Stimulated activated CD4-positive, alpha-beta T cell treated with anti-CD3 and anti-CD28 coated beads, Interleukin-15, amount 100 ng/mL, for 24 hours (primary cell): Measurements from ENCODE around the gene DHRS7C.

Source experiments
- DNase-seq: peaks from one replicate; pipeline ENCODE4 v3.0.0-alpha.2; 2020

DHRS7C gene

GRCh38 chr17:9790889-9791876 lies at the start of gene DHRS7C:
TSS of gene DHRS7C (minus strand) at chr17:9791592. CDS start at chr17:9791284, 308 bp downstream.
- no peak for DNase-seq

DNA sequence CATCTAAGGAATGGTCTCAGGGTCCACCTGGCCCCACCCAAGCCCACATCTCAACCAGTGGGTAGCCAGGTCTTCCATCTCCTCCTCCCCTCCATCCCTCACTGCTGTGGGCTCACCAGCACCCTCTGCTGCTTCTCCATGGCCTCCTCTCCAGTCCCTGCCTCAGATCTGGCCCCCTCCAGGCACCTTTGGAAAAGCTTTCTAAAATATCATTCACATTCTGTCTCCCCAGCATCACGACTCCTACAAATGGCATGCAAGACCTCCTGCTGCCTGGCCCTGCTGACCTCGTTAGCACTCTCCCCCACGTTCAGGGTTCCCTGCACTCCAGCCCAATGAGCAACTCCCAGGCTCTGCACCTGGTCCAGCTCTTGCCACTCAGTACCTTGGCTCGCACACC lies 48.0 kb upstream of the DHRS7C start:
- no peak for DNase-seq

DNA sequence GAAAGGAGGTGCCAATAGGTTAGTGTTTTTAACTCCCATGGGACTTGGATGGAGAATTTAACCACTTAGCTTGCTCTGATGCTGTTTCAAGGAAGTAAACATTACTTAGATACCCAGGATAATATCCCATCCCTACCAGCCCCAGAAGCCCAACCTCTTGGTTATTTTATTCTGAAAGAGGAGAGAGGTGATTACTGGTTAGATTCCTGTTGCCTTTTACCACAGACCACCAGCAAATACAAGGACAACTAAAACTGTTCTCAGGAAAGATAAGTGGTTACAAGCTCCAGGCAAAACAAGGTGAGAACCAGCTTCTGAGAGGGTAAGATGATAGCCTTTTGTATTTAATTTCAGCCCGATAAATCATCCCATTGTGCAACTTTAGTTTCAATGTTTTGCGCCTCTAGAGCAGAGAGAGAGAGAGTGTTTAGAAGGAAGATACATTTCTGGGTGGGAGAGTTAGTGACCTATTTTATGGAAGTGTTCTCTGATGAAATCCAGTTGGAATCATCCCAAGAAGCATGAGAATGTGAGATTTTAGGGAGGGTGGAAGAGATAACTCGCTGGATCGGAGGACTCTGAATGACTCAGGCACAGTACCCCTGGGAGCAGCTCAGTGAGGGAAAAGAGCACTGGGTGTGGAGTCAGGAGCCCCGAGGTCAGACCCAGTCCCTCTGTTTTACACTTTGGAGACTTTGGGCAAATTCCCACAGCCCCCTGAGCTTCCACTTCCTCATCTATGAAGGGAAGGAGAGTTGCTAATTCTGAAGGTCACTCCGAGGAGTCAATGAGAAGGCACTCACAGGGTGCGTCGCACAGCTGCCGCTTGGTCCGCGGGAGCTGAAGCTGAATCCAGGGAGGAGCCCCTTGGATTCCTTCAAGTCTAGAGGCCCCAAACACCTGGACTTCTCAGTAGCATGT lies 46.4 kb upstream of the DHRS7C start:
- no peak for DNase-seq

DNA sequence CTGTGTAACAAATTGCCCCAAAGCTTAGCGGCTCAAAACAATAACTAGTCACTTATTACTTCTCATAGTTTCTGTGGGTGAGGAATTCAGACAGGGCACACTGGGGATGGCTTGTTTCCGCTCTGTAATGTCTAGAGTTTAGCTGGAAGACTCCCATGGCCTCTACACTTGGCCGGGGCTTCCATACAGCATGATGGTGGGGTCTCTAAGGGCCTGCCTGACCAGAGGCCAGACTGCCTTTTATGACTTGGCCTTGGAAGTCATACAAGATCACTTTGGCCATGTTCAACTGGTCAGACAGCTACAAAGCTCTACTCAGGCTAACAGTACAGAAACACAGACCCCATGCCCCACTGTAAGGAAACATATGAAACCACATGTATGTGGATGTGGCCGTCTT lies 42.5 kb upstream of the DHRS7C start:
- no peak for DNase-seq

DNA sequence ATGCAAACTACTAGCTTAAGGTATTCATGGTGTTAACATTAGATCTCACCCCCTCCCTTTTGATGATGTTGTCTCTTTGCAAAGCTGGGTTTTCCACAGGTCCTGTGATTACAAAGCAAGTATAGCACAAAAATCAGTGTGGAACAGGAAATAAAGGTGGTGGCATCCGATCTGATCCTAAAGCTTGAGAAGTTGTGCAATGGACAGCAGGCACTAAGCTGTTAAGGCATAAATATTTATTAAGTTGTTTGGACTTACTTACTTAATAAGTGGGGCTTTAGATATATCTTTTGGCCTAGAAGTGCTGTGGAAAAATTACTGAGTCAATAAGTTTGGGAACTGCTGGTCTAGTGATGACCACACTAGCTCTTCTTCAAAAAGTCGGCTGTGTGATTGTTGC lies 39.3 kb upstream of the DHRS7C start:
- no peak for DNase-seq

GRCh38 chr17:9829343-9829742 lies 38.0 kb upstream of the DHRS7C start:
- no peak for DNase-seq

- no peak for DNase-seq
Observed at GRCh38 chr17:9828296-9829295, 37.2 kb upstream of the DHRS7C start.

DNA sequence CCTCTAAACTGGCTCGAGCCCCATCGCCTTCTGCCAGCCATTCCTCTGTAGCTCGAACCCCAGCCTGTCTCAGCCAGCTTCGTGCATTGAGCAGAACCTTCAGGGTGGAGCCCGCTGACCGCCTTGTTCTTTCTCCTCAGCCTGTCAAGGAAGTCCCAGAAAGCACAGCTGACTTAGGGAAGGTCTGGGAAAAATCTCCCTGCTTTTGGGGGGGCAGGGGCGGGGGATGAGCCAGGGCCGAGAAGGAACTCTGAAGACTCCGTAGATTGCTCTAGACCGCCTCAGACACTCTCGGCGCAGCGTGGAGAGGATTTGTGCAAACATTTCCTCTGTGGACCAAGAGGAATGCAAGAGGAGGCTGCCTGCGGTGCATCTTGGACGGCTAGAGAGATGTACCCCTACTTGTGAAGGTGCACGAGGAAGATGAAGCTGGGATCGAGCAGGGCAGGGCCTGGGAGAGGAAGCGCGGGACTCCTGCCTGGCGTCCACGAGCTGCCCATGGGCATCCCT lies 34.3 kb upstream of the DHRS7C start, which contains the start of gene GLP2R:
Gene GLP2R, plus strand, starts transcription at position 284 of the 510 bp plus-strand sequence. Its CDS starts 140 bp downstream, at position 424.
- DNase-seq = no peak

DNA sequence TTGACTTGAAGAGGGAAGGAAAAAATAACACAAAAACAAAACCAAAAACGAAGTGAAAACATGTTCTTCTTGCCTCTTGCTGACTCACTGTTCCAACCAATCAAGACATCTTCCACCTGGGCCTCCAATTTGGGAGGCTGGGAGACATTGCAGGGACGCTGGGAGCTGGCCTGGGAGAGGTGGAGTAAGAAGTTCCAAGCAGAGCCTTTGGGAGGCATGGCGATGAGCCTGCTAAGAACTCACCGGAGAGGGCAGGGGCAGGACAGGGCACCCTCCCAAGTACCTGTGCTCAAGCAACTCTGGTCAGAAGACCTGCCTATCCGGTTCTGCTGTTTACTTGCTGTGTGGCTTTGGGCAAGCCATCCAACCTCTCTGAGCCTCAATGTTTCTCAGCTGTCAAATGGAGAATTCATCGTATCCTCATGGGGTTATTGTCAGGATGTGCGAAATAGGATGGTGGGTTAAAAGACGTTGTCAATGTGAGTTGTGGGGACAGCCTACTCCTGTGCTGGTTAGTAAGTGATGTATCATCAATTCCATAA lies 33.5 kb upstream of the DHRS7C start:
- no peak for DNase-seq

DNA sequence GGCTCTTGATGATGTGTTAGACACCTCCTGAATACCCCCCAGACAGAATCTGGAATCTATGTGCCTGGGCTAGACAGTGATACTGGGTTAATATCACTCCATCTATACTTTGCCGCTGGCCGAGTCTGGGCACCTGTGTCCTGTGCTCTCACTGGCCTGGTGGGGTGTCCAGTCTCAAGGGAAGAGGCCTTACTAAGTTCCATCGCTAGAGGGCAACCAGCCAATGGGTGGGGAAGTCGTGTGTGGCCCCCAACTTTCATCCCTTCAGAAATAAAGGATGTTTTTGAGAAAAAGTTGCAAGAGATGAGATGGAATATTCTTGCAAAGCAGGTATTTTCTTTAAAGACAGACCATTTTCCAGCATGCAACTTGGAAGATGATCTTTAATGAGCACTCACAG lies 32.7 kb upstream of the DHRS7C start:
- no peak for DNase-seq

DNA sequence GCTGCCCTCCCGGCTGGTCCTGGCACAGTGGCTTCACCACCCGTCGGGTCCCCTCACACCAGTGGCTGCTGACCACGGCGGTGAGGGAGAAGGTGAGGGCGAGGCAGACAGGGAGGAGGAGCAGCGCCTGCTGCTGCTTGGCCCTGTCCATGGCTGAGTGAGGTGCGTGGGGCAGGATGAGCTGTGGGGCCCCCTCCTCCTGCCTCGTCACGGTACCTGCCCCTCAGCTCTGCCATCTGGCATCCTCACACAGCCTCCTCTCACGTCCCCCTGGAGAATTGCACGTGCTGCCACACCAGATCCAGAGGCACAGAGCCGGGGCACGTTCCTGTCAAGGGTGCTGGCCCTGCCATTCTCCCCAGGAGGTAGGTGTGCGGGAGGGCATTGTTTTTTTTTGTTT lies 30.5 kb upstream of the DHRS7C start, which contains the start of gene GSG1L2:
Gene GSG1L2, minus strand, starts transcription at position 159 of the 400 bp plus-strand sequence. Its CDS starts 8 bp downstream, at position 151.
- DNase-seq = no peak

- no peak for DNase-seq
Observed at GRCh38 chr17:9820448-9820847, 29.1 kb upstream of the DHRS7C start.

DNA sequence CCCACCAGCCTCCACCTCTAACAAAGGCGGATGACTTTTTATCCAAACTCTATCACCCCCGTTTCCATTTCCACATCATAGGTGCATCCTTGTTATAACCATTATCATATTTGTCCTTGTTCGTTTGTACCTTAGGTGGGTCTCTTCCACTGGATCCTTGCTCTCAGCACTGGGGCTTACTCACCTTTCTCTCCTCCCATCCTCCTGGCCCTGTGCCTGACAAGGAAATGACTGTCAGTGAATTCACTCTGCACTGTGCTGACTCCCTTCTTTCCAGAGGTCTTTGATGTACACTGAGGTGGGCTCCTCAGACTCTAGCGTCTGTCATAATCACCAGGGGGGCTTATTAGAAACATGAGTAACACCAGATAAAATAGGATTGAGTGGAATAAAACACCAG lies 27.4 kb upstream of the DHRS7C start:
- no peak for DNase-seq

GRCh38 chr17:9817086-9817485 lies 25.7 kb upstream of the DHRS7C start:
- no peak for DNase-seq

- no peak for DNase-seq
Observed at GRCh38 chr17:9816472-9816871, 25.1 kb upstream of the DHRS7C start.

DNA sequence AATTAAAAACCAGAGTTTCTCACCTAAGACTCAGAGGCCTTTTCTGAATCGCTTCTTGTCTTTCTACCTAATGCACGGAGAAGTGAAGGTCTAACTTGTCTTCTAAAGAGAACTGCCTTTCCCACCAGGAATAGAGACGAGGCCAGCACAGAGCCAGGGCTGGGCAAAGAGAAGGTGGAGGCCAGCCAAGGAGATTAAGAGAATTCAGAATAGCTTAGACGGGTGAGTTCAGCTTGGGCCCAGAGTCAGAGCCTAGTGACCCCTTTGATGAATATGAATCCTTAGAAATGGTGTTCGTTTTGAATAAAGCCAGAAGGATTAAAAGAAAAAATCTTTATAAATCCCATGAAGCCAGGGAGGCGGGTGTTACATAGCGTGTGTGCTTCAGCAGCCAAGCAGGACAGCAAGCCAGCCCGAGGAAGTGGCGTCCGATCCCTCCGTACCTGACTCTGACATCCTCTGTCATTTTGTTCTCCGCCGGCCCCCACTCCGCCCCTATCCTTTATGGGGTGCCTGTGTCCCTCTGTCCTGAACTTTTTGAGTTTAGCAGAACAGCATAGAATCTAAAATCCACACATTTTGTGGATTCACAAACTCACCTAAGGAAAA lies 23.0 kb upstream of the DHRS7C start:
- no peak for DNase-seq

GRCh38 chr17:9813166-9813565 lies 21.8 kb upstream of the DHRS7C start:
- DNase-seq = no peak

GRCh38 chr17:9811537-9811936 lies 20.1 kb upstream of the DHRS7C start:
- DNase-seq = no peak

- DNase-seq = no peak
Observed at GRCh38 chr17:9811086-9811485, 19.7 kb upstream of the DHRS7C start.

GRCh38 chr17:9810100-9810949 lies 18.9 kb upstream of the DHRS7C start:
- no peak for DNase-seq
